GM12891 (cell line): ENCODE results near the gene LZTS2.

ENCODE experiments used
- POLR2A ChIP-seq: IDR thresholded peaks from 2 replicates; pipeline ENCODE4 v1.6.1; 2011; ENCODE audit warnings: low read depth, low read length, control low read depth
- POLR2AphosphoS5 ChIP-seq: IDR thresholded peaks from 2 replicates; pipeline ENCODE4 v1.6.1; 2011; ENCODE audit warnings: low read depth, low read length, control low read depth
- SPI1 ChIP-seq: IDR thresholded peaks from 2 replicates; pipeline ENCODE4 v1.6.1; 2011; ENCODE audit warnings: low read depth, low read length, control low read depth
- TAF1 ChIP-seq: IDR thresholded peaks from 2 replicates; pipeline ENCODE4 v1.6.1; 2011; ENCODE audit warnings: low read depth, low read length, control low read depth

DNA sequence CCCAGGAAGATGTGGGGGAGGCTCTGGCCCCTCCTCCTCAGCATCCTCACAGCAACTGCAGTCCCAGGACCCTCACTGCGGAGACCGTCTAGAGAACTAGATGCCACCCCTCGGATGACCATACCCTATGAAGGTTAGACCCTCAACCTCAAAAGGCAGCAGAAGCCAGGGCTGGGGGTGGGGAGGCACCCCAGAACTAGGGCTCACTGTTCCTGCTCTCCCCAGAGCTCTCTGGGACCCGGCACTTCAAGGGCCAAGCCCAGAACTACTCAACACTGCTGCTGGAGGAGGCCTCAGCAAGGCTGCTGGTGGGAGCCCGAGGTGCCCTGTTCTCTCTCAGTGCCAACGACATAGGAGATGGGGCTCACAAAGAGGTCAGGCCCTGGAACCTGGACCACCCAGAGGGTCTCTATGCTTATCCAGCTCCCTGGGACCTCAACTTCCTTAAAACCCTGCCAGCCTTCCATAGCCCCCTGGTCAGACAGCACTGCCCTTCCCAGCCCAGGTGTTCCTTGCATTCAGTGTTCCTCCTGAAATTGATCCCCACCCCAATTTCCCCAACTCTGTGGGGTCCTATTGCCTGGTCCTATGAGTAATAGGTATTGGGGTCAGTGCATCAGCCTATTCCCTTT is 26.6 kb upstream of the LZTS2 start:
- TF ChIP-seq TAF1 (no peak), POLR2A (no peak), POLR2AphosphoS5 (no peak), SPI1 (no peak)
